ENCODE measurements around the gene USP51. TPM values are rescaled to one million over a fixed set of nuclear protein-coding genes. Genes with fewer than 3 reads are reported as not detected.

USP51 gene
- total RNA-seq, 4 donors from 2014 or later, result 1.4 to 2.3 (median 1.6) TPM

DNA sequence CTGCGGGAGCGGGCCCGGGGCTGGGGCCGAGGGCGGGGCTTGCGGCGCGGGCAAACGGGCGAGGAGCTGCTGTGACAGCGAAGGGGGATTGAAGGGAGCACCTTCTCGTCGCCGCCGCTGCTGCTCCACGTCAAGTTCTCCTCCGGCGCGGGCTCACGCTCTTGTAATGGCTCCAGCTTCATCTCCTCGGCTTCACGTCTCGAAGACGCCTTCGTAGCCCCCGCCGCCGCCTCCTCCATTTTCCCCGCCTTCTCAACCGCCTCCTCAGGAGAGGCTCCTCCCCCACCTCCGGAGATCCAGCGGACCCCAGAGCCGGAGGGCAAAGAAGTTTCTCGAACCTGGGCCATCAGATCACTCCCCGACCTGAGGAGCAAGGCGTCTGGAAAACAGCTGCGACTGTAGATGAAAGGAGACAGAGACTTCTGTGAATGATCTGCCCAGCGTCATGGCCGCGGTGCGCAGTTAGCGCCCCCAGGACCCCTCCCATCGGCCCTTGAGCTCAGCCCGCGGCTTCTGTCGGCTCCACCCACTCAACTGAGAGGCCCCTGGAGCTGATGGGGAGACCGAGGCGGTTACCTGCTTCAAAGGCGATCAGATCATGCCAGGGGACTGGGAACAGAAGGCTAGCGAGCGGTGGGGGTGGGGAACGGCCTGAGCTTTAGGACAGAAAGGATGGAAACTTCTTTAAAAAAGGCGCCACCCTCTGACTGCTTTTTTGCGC lies 895 bp downstream of the USP51 start:
- H3K27me3 ChIP-seq, result no peaks in the 10 kb centered on the region
- peak overlapping the region; percentile 71 to 91 for H3K4me3 ChIP-seq
- TF ChIP-seq POLR2A (IDR thresholded peaks at IDR 0.05), result peak in 1 of 2 donors; percentile 23
- TF ChIP-seq POLR2AphosphoS5 (IDR thresholded peaks at IDR 0.05), result no peak
- H3K27ac ChIP-seq, result peak overlapping the region; percentile 89 to 95 (median 92)
- H3K4me1 ChIP-seq, result peaks cover 0 to 8% (median 0%) of the 10 kb centered on the region in 3 donors
- no peaks in the 10 kb centered on the region for H3K36me3 ChIP-seq
- no peaks in the 10 kb centered on the region for H3K9me3 ChIP-seq
- peak; percentile 85 for ATAC-seq
- WGBS, 2 donors (ENCODE audit: low coverage in 1 of 2), result 0 to 7% methylated on average over 1 to 3 of the region's 54 CpGs

- Histone ChIP-seq H3K9me3 (no peaks in the 10 kb centered on the region), H3K27me3 (no peaks in the 10 kb centered on the region), H3K36me3 (no peaks in the 10 kb centered on the region), H3K27ac (peak overlapping the region; percentile 89 to 95 (median 92)), H3K4me1 (peaks cover 0 to 8% (median 0%) of the 10 kb centered on the region in 3 donors), H3K4me3 (peak overlapping the region; percentile 71 to 91)
- no peak for ATAC-seq
- no peak for TF ChIP-seq POLR2A (IDR thresholded peaks at IDR 0.05)
- TF ChIP-seq POLR2AphosphoS5 (IDR thresholded peaks at IDR 0.05), result no peak
- 40% methylated on average over 3 of the region's 23 CpGs; no CpG with 5 or more reads in 1 of the 2 donors for WGBS, 2 donors (ENCODE audit: low coverage in 1 of 2)
Observed at GRCh38 chrX:55488006-55488592, 1.5 kb downstream of the USP51 start.

GRCh38 chrX:55487143-55487542 lies 2.5 kb downstream of the USP51 start:
- no peaks in the 10 kb centered on the region for H3K27me3 ChIP-seq
- ATAC-seq, result no peak
- H3K4me1 ChIP-seq, result peaks cover 0 to 8% (median 0%) of the 10 kb centered on the region in 3 donors
- no peak overlapping the region for H3K4me3 ChIP-seq
- no peaks in the 10 kb centered on the region for H3K36me3 ChIP-seq
- TF ChIP-seq EP300 (IDR thresholded peaks at IDR 0.05) (no peak), POLR2A (IDR thresholded peaks at IDR 0.05) (no peak), CTCF (IDR thresholded peaks at IDR 0.05) (no peak), POLR2AphosphoS5 (IDR thresholded peaks at IDR 0.05) (no peak)
- WGBS, 2 donors (ENCODE audit: low coverage in 1 of 2), result 67% methylated on average over 1 of the region's 2 CpGs
- peak overlapping the region in 2 of 4 donors; percentile 92 to 95 for H3K27ac ChIP-seq
- no peaks in the 10 kb centered on the region for H3K9me3 ChIP-seq

- 56 to 59% methylated on average over 3 of the region's 3 CpGs for WGBS, 2 donors (ENCODE audit: low coverage in 1 of 2)
- no peak for ATAC-seq
- Histone ChIP-seq H3K4me1 (peaks cover 0 to 8% (median 0%) of the 10 kb centered on the region in 3 donors), H3K27me3 (no peaks in the 10 kb centered on the region), H3K4me3 (no peak overlapping the region), H3K9me3 (no peaks in the 10 kb centered on the region), H3K36me3 (no peaks in the 10 kb centered on the region), H3K27ac (no peak overlapping the region)
- TF ChIP-seq POLR2A (IDR thresholded peaks at IDR 0.05) (no peak), CTCF (IDR thresholded peaks at IDR 0.05) (no peak), EP300 (IDR thresholded peaks at IDR 0.05) (no peak), POLR2AphosphoS5 (IDR thresholded peaks at IDR 0.05) (no peak)
Observed at GRCh38 chrX:55486736-55487135, 2.9 kb downstream of the USP51 start.

- ATAC-seq, result no peak
- H3K4me1 ChIP-seq, result peaks cover 0 to 2% (median 0%) of the 10 kb centered on the region in 3 donors
Observed at GRCh38 chrX:55484948-55485347, 4.7 kb downstream of the USP51 start.

More at GRCh38 chrX:55484948-55485347, 4.7 kb downstream of the USP51 start:
- no peaks in the 10 kb centered on the region for H3K9me3 ChIP-seq
- no peaks in the 10 kb centered on the region for H3K36me3 ChIP-seq
- H3K27ac ChIP-seq, result no peak overlapping the region
- no peak overlapping the region for H3K4me3 ChIP-seq
- no peak for TF ChIP-seq EP300 (IDR thresholded peaks at IDR 0.05)
- TF ChIP-seq POLR2AphosphoS5 (IDR thresholded peaks at IDR 0.05), result no peak
- TF ChIP-seq POLR2A (IDR thresholded peaks at IDR 0.05), result no peak
- no peak for TF ChIP-seq CTCF (IDR thresholded peaks at IDR 0.05)
- no peaks in the 10 kb centered on the region for H3K27me3 ChIP-seq
